Measurements from ENCODE around the gene LPP. TPM values are rescaled to one million over a fixed set of nuclear protein-coding genes. Genes with fewer than 3 reads are reported as not detected.

Gene LPP
- total RNA-seq, 1 donor from 2014 or later, result 132 TPM

DNA sequence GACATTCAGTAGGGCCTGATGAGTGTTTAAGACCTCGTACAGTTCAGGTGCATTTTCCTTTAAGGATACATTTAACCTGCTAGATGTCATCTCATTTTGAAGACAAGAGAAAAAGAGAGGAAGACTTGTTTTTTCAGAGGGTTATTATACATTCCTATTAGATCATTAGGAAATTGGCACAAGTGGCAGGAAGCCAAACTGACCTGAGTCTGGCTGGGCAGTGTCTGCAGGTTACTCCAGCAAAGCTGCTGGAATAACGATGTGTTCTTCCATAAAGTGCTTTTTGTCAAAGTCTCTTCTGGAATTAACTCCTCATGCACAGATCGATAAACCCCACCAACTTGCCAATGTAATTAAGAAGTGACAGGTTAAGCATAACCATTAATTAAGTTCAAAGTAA lies 621.5 kb downstream of the LPP start:
- Mint-ChIP-seq H3K4me1 (peaks cover 10% of the 10 kb centered on the region), H3K36me3 (no peaks in the 10 kb centered on the region), H3K27me3 (ENCODE audit: low read depth) (no peaks in the 10 kb centered on the region), H3K4me3 (no peak overlapping the region), H3K9me3 (no peaks in the 10 kb centered on the region), H3K27ac (no peak overlapping the region)
- DNase-seq (ENCODE audit: low spot score in 2 of 2, unreplicated experiment in 2 of 2), result no peak
- no peak for TF ChIP-seq CTCF (IDR thresholded peaks at IDR 0.05; ENCODE audit: unreplicated experiment)

GRCh38 chr3:188776447-188776846 lies 622.5 kb downstream of the LPP start:
- DNase-seq (ENCODE audit: low spot score in 2 of 2, unreplicated experiment in 2 of 2), result no peak
- peaks cover 3% of the 10 kb centered on the region for H3K36me3 Mint-ChIP-seq
- peaks cover 9% of the 10 kb centered on the region for H3K4me1 Mint-ChIP-seq
- H3K9me3 Mint-ChIP-seq, result no peaks in the 10 kb centered on the region
- TF ChIP-seq CTCF (IDR thresholded peaks at IDR 0.05; ENCODE audit: unreplicated experiment), result no peak
- no peaks in the 10 kb centered on the region for H3K27me3 Mint-ChIP-seq (ENCODE audit: low read depth)
- no peak overlapping the region for H3K27ac Mint-ChIP-seq
- H3K4me3 Mint-ChIP-seq, result no peak overlapping the region

- TF ChIP-seq CTCF (IDR thresholded peaks at IDR 0.05; ENCODE audit: unreplicated experiment), result no peak
- Mint-ChIP-seq H3K4me1 (peaks cover 7% of the 10 kb centered on the region), H3K9me3 (no peaks in the 10 kb centered on the region), H3K27me3 (ENCODE audit: low read depth) (no peaks in the 10 kb centered on the region), H3K4me3 (no peak overlapping the region), H3K36me3 (peaks cover 4% of the 10 kb centered on the region), H3K27ac (no peak overlapping the region)
- no peak for DNase-seq (ENCODE audit: low spot score in 2 of 2, unreplicated experiment in 2 of 2)
These were observed 624.3 kb downstream of the LPP start for GRCh38 chr3:188778091-188778852.

DNA sequence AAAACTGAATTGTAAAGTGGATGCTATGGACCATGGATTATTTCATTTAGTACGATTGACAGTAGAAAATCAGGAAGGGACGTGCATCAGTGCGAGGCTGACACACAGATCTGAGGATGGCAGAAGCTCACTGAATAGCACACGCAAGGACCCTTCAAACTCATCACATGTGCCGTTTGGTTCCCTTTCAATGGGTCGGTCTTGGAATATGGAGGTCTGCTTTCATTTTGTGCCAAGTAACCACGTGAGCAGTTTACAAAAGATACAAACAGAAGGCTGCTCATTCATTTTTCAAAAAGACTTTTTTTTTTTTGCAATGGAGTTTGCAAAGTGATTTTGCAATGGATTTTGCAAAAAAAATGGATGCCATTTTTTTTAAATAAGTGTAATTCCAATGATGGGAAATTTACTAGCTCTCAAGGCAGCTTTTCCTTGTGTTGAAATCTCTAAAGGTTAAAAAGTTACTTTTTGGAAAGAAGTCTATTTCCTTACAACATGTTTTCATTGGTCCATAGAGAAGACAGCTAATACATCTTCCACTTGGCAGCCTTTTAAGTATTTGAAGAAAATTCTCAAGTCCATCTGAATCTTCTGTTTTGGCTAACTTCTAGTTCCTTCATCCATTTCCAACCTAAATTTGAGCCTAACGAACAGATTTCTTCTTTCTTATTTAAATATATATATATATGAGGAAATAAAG lies 625.5 kb downstream of the LPP start:
- no peak for DNase-seq (ENCODE audit: low spot score in 2 of 2, unreplicated experiment in 2 of 2)
- peaks cover 7% of the 10 kb centered on the region for H3K4me1 Mint-ChIP-seq
- peaks cover 6% of the 10 kb centered on the region for H3K36me3 Mint-ChIP-seq
- no peak for TF ChIP-seq CTCF (IDR thresholded peaks at IDR 0.05; ENCODE audit: unreplicated experiment)
- no peak overlapping the region for H3K27ac Mint-ChIP-seq
- H3K27me3 Mint-ChIP-seq (ENCODE audit: low read depth), result no peaks in the 10 kb centered on the region
- H3K4me3 Mint-ChIP-seq, result no peak overlapping the region
- peaks cover 4% of the 10 kb centered on the region for H3K9me3 Mint-ChIP-seq

DNA sequence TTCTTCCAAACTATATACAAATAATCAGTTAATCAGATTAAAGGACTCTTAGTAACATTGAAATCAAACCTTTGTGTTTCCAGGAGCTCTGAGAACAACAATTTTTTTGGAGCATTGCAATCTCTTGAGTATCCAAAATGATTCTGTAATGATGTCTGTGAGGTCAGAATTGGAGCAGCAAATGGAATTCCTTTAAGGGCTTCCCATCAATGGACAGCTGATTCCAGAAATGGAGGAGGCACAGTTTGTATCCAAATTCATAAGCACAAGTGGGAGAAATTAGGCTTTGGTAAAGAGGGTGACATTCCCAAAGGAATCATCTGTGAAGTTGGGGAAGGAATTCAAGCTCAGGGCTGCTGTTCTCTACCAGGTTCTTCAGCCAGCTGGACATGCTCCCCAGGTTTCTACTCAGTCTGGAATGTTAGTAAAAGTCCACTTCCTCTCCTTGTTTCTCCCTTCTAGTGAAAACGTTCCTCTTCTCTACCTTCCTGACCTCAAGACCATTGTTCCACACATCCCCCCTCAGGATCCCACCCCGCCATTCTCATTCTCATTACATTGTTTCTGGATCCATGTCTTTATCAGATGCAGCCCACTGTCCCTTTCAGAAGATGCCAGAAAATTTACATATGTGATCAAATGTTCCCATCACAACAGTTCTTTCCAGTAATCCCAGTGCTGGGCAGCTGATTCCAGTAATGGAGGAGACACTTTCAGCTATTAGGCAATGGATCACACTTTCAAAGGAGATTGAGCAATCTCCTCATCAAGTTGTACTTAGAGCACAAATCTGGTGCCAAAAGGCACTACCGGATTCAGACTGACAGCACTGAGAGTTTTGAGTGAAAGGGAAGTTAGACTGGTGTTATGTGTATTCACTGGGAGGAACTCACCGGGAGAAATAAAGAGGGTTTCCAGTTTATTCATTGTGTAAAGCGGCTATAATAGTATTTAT lies 626.5 kb downstream of the LPP start:
- Mint-ChIP-seq H3K27ac (no peak overlapping the region), H3K4me3 (no peak overlapping the region)

More for the DNA sequence above, 626.5 kb downstream of the LPP start:
- Mint-ChIP-seq H3K36me3 (peaks cover 6% of the 10 kb centered on the region), H3K27me3 (ENCODE audit: low read depth) (no peaks in the 10 kb centered on the region), H3K4me1 (peaks cover 4% of the 10 kb centered on the region), H3K9me3 (peaks cover 4% of the 10 kb centered on the region)
- DNase-seq (ENCODE audit: low spot score in 2 of 2, unreplicated experiment in 2 of 2), result no peak
- no peak for TF ChIP-seq CTCF (IDR thresholded peaks at IDR 0.05; ENCODE audit: unreplicated experiment)

Data from mesothelial cell of epicardium (in vitro differentiated cells).